ENCODE data around the gene CCDC141.

The CCDC141 gene

DNA sequence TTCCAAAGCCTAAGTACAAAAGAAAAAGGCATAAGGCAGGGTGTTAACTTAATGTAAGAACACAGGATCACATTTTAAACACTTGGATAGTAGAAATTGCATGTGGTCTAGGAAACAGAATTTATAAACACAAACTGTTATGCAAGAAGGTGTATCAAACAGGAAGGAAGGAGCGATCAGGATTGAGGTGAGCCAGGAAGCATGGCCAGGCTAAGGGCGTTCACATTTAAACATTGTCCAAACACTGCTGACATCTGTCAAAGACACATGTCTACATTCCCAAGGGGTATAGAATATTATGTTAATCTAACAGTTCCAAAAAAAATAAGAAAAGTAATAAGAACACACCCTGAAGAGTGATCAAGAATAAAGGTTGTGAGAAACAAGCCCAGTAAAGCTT is 71.3 kb downstream of the CCDC141 start:
- in situ Hi-C loops (cut with HindIII; ENCODE audit: low sequenced_read_pairs), result no loop called here

DNA sequence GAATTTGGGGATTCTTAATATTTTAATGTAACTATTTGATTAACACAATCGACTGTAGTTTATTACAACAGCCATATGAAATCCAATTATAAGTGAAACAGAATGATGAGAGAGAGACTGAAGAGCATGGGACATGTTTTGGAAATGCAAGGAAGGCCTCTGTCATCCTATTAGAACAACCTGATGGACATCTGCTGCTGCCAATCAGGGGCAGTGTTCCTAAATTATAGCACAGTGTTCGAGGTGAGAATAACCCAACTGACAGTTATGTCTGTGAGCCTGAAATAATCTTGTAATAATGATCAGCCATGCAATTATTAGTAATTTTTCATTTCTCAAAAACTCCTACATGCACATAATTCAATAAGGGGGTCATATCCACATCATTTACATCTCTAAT is 73.6 kb downstream of the CCDC141 start:
- in situ Hi-C loops (cut with HindIII; ENCODE audit: low sequenced_read_pairs), result no loop called here

DNA sequence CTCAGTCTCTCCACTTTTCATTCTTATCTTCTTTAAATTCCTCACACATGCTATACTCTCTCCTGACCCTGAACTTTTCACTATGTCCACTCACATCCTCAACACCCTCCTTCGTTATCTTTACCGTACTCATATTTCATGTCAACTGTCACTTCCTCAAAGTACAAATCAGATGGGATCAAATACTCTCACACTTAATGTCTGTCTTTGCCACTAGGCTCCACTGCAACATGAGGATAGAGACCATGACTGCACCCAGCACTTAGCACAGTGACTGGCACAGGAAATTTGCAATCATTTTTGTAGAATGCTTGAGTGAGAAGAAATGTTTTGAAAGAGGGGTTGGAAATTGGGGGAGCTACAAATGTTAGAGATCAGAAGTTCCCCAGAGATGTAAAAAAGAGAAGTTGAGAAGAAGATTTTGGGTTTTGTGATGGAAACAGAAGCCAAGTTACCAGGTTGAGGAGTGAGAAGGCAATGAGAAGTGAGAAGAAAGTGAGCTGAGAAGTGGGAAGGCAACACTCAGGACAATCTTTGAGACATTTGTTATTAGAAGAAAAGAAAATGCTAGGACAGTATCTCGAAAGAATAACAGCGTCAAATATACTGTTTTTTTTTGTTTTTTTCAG is 87.0 kb downstream of the CCDC141 start:
- in situ Hi-C loops (cut with HindIII; ENCODE audit: low sequenced_read_pairs), result loop anchor here (10.0 kb wide), 1 partner anchor 442 kb away; no protein-coding TSS in a partner anchor

DNA sequence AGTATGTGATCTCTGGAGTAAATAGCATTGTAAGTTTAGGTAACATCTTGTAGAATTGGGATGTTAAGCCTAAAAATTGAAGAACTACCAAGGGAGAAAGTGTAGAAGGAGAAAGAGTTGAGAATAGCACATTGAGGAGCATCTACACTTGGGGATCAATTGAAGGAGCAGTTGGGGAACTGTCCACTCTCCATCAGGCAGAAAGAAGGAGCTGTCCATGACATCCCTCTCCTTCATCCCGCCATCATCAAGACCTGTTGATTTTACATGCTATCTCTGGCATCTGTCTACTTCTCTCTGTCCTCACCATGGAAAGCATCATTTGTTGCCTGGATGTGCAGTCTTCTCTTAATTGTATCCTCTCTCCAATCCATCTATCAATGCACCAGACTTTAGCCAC is 87.8 kb downstream of the CCDC141 start:
- in situ Hi-C loops (cut with HindIII; ENCODE audit: low sequenced_read_pairs), result loop anchor here (10.0 kb wide), 1 partner anchor 443 kb away; no protein-coding TSS in a partner anchor

DNA sequence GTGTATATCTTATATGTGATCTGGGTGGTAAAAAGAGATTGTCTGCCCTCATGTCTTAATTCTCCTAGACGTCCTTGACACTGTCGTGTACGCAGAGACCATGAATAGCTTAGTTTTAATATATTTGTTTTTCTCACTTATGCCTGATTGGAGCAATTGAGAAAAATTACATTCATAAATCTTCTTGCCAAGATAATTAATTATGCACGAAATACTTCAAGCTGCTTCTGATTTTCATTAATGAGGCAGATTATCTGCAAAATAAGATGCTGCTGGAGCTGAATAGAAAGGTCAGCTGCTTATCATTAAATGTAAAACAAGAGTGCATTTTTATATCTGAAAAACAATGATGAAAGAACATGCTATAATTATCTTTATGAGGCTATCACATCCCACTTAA is 95.9 kb downstream of the CCDC141 start:
- in situ Hi-C loops (cut with HindIII; ENCODE audit: low sequenced_read_pairs), result no loop called here

DNA sequence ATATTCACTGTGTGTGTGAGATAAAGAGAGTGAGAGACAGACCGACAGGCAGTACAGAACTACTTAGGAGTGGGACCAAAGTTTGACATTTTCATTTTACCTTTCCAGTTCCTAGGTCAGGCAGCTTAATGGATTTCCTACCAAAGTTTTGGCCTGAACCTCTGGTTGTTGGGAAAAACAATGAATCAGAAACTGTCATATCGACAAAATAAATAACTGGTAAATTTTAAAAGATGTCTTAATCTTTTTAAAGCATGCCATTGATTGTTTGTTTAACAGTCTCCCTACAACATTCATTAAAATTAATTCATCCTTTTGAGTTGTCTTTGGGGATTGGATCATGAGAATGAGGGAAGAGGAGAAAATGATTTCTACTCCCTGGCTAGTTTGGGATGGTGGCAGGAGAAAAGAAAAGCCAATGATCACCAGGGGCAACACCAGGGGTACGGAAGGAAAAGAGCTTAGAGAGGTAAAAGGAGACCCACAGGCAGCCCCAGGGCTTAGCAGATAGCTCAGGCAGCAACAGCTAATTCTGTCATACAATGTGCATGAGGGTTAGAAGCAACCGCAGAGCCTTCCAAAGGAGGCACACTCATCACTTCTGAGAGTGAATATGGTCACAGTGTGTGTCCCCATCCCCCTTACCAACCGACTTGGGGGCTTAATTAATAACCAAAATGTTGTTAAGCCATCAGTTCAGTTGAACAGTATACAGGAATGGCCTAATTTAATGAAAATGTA is 98.5 kb downstream of the CCDC141 start:
- in situ Hi-C loops (cut with HindIII; ENCODE audit: low sequenced_read_pairs), result no loop called here

DNA sequence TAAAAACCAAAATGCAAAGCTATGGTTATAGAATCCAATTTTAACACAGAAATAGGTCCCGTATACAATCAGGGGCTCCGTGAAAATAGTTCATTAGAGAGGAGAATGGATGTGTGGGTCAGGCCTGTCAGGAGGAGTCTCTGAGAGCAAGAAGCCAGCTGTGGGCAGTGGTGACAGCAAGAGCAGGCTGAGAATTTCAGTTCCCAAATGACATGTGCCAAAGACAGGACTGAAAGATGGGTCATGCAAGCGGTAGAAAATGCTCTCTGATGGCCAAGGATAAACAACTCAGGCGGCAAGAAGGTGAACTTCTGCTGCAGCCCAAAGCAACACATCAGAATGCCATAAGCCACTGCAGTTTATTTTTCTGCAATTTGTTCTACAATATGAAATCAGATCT is 100.4 kb downstream of the CCDC141 start:
- in situ Hi-C loops (cut with HindIII; ENCODE audit: low sequenced_read_pairs), result no loop called here

DNA sequence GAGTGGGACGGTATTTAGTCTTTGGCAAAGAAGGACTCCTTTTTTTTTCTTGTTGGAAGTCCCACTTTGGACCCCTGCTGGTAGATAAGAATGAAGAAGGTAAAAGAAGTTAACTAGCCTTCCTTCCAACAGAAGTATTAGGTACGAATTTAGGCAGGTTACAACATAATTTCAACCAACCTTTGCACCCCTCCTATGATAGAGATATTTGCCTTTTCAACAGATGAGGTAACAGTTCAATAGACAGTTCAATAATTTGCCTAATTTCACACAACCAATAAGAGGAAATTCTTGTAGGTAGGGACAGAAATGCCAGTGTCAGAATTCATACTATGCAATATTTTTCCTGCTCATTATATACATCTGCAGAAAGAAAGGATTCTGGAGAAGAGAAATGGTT is 100.8 kb downstream of the CCDC141 start:
- in situ Hi-C loops (cut with HindIII; ENCODE audit: low sequenced_read_pairs), result no loop called here

DNA sequence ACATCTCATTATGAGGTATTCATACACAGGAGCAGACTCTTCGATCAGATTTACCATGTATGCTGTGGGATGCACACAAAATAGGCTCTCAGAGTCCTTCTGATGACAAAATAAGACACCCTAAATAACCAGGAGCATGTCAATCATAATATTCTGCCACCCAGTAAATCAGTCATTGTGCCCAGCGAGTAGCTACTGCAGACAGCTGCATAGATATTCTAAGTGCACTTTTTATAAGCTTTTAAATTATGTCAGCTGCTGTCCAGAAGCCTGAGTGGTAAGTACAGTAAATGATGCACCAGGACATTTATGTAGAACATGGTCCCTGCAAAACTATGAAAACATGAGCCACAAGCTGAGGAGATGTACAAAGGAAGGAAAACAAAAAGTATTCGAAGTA is 102.9 kb downstream of the CCDC141 start:
- in situ Hi-C loops (cut with HindIII; ENCODE audit: low sequenced_read_pairs), result no loop called here

DNA sequence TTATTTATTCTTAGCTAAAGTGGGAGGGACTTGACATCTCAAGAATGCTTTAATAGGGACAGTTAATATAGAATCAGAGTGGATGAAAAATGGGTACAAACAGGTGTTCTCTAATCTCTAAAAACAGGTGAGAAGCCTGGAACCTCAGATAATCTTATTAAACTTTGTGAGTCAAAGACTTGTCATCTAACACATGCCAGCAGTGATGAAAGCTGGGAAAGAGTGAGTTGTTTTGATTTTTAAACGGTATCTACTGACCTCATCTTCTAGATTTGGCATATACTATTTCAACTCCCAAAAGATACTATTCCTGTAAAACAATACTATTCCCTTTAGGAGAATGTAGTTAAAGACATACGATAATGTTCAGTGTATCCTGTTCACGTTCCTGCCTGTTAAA is 103.4 kb downstream of the CCDC141 start:
- in situ Hi-C loops (cut with HindIII; ENCODE audit: low sequenced_read_pairs), result no loop called here

DNA sequence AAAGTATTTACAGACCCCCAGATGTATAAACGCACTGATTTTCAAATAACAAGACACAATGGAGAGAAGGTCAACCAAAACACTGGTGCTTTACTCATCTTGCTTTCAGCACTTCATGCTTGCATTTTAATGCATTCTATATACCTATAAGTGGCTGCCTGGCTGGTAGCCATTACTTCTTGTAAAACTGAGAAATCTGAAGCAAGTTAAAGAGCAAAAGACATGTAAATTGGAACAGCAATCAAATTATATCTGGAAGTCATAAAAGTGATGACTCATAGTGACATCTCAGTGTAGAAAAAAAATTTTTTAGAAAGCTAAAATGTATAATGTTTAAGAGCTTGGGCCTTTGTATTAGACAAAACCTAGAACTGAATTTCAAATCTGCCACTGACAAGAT is 106.2 kb downstream of the CCDC141 start:
- in situ Hi-C loops (cut with HindIII; ENCODE audit: low sequenced_read_pairs), result no loop called here

DNA sequence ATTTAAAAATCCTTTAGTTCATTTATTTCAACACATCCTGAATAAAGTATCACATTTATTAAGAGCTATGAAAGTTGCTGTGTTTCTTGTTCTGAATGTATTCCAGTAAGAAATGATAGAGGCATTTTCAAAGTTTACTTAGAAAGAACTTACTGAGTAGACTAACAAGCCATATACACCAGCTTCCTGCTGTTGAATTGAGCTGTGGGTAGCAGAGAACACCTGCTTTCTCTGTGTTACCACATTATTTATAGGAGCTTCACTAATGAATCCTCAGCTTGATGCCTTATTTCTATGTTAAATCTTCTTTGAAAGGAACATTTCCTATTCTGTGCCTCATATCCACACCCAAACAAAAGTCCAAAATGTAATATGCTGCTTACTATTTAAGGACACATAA is 115.4 kb downstream of the CCDC141 start:
- in situ Hi-C loops (cut with HindIII; ENCODE audit: low sequenced_read_pairs), result no loop called here

DNA sequence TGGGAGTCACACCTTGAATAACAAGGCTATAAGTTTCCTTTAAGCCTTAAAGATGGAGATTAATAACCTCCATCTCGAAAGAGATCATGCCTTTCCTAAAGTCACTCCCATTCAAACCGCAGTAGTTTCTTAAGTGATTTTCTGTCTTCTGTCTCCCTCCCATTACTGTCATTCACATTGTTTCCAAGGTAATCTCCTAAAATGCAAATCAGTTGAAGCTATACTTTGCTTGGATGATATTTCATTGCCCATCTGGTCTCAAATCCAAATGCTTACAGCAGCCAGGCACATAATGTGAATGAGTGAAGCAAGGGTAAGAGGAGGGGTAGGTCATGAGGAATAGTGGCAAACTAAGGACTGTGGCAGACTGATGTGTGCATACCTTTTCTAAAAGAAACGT is 116.4 kb downstream of the CCDC141 start:
- in situ Hi-C loops (cut with HindIII; ENCODE audit: low sequenced_read_pairs), result no loop called here

DNA sequence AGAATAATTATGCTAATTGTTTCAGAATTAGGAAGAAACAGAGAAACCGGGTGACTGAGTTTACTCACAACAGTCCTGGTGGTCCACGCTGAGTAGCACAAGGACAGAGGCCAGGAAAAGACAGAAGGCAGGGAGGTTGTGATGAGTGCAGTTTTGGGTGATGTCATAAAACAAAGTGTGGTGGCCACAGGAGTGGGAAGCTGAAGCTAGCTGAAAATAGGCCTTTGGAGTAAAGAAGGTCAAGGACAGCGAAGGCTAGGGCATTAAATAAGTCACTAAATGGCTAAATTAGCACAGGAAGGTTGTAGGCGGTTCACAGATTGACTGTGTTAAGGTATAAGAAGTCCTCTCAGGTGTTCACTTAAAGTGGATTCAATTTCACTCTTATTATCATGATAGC is 121.9 kb downstream of the CCDC141 start:
- in situ Hi-C loops (cut with HindIII; ENCODE audit: low sequenced_read_pairs), result no loop called here

DNA sequence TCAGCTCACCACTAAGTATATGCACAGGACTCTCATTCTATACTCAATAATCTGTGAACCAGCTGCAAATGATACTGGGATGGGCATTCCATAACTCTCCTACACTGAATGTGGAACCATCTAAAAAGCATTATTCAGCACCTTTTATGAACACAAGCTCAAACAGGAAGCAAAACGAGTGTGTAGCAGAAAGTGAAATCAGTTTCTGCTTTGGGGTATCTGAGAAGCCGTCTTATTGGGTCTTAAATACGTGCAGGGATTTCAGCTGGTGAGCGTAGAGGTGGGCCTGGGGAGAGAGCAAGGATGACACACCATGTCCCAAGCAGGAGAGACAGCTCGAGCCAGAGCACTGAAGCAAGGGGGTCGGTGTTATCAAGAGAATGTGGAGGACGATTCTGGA is 122.8 kb downstream of the CCDC141 start:
- in situ Hi-C loops (cut with HindIII; ENCODE audit: low sequenced_read_pairs), result no loop called here

DNA sequence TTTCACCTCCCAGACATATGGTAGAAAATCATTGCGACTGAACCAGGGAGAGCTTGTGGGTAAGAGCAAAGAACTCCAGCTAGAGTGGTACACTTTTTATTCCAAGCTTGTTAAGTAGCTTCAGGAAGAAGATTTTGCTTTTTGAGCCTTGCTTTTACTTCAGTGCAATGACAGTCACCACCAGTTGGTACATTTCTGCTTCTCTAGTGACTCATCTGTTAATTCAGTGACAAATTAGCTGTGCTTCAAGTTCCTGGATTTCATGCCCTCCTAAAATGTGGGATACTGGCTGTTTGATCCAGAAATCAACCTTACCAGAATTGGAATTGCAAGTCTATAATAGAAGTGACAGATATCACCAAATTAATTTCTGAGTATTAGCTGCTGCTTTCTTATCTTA is 125.1 kb downstream of the CCDC141 start:
- in situ Hi-C loops (cut with HindIII; ENCODE audit: low sequenced_read_pairs), result no loop called here

DNA sequence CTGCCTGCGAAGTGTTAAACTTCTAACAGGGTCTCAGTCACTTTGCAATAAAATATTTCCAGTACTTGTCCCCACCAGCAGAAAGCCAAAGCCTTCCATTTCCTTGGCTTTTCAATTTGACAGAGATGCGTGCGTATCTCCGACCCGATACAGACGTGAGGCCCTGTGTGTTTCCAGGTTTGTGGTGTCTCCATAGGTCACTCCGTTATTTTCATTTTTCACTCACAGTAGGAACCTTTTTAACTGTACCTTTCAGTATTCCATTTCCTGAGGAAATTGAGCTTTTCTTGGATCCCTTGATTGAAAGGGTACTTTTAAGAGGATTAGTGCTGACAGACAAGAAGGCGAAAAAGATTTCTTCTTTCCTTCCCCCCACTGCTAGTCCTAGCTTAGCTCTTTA is 126.4 kb downstream of the CCDC141 start:
- in situ Hi-C loops (cut with HindIII; ENCODE audit: low sequenced_read_pairs), result no loop called here

DNA sequence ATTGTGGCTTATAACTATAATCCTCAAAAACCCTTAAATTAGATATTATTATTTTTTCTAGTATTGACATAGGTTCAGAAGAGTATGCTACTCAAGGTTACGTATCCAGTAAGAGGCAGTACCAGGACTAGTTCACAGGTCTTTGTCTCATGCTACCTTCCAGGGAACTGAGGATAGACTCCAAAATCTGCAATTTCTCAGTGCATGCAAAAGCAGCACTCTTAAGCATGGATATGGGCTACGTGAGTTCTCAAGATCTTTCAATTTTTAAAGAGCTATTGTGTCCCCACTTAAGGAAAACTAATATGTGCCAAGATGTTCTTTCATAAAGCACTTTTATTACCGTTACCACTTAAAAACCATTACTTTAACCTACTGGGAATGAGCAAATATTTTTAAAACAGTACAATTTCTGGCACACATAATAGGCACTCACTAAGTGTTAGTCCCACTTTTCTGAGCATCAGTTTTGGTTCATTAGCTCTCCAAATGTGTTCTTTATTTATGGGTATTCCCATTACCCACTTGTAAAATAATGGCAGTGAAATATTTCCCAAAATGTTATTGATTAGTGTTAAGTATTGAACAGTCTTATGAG is 128.9 kb downstream of the CCDC141 start:
- in situ Hi-C loops (cut with HindIII; ENCODE audit: low sequenced_read_pairs), result no loop called here

DNA sequence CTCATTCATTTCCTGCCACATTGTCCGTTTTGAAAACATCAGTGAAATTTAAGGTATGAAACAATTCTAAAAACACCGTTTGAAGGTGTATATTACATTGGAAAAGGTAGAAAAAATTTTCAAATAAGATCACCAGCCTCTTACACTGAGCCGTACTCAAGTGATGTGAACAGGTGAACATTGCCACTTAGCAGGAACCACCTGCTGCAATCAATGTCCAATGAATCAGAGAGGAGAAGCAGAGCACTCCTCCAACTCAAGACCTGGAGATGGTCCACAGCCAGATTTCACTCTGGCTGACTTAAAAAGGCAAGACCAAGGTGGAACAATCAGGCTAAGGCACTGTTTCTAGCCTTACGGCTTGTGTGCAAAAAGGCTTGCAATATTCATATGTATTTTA is 132.4 kb downstream of the CCDC141 start:
- in situ Hi-C loops (cut with HindIII; ENCODE audit: low sequenced_read_pairs), result no loop called here

DNA sequence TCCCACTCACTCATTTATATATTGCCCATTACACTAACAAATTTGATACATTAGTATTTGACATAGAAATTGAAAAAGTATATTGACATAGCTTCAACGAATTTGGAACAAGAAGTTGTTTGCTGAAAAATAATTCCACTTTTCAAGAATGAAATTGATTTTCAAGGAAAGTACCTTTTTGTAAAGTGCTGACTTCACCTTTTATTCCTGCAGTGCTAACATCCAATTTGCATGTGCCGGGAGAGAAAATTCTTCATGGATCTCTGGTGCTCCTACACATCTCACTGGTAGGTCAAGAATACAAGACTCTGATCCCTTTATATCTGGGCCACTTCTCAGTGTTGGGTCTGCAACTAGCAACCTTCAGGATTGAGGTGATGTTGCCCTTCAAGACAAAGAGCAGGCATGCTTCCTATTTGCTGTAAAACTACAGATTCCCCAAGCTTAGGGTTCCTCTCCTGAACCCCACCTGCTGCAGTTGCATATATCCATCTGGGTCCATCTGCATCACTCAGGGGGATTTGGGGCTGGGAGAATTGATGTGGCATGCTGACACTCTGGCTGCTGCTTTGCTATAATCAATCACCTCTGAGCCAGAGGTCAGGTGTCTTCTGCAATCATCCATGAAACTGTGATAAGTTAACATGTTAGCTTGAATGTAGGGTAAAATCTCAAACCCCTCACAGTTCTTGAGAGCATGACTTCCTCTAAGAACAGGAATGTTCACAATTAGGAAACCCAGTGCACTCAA is 134.3 kb downstream of the CCDC141 start:
- in situ Hi-C loops (cut with HindIII; ENCODE audit: low sequenced_read_pairs), result no loop called here

DNA sequence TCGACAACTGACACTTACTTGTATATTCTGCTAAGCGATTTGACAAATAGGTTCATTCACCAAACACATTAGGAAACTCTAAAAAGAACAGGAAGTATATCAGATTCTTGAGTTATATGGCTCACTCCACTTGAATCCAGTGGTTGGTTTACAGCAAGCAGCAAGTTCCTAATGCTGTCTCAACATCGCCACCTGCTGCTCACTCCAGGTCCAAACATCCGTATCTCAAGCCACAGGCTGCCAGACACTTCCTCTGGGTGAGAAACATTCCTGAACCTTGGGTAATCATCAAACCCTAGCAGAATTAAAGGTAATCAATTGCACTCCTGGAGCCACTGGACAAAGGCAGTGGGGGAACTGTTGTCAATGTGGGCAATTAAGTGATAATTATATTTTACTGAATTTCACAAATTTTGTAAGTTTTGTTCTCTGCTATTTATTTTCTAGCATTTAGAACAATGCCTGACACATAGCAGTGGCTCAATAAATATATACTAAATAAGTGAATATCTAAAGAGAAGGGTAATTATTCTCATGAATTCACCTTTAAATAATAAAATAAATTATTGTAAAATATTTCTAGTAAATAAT is 135.6 kb downstream of the CCDC141 start:
- in situ Hi-C loops (cut with HindIII; ENCODE audit: low sequenced_read_pairs), result no loop called here
